Hepatocyte (in vitro differentiated cells): ENCODE measurements around the gene NPRL2.

ENCODE experiments used
- CTCF ChIP-seq: fragments of 200-600 bp; sonication (generic); IDR thresholded peaks from 2 replicates; pipeline ENCODE4 v1.5.1; 2016; ENCODE audit warnings: antibody characterized with exemption, mild to moderate bottlenecking; ENCODE audit not compliant: poor library complexity
- EZH2 ChIP-seq: fragments of 200-600 bp; sonication (generic); IDR thresholded peaks from 2 replicates; pipeline ENCODE4 v1.6.1; 2016; ENCODE audit warnings: antibody characterized with exemption, mild to moderate bottlenecking, borderline replicate concordance
- EZH2phosphoT487 ChIP-seq: fragments of 200-600 bp; sonication (generic); IDR thresholded peaks from one replicate; pipeline ENCODE4 v1.6.1; 2018; ENCODE audit warnings: antibody characterized with exemption, mild to moderate bottlenecking, low read depth, moderate library complexity; ENCODE audit not compliant: unreplicated experiment, severe bottlenecking

- no peak for TF ChIP-seq EZH2phosphoT487
- no peak for TF ChIP-seq CTCF
- TF ChIP-seq EZH2 = no peak
Measured at GRCh38 chr3:50297384-50297775, 53.2 kb downstream of the NPRL2 start.
